Measurements from ENCODE around the gene CDT1.
"Not testable (repeated sequence)": the region's sequence is repeated elsewhere in the genome, so short reads cannot be mapped to it uniquely, and the experiment has no call there.

CDT1 gene

GRCh38 chr16:88820385-88821025 is 16.9 kb downstream of the CDT1 start:
- DNase-seq: no peak

- DNase-seq: no peak
Measured at GRCh38 chr16:88821168-88821850, 17.7 kb downstream of the CDT1 start.

DNA sequence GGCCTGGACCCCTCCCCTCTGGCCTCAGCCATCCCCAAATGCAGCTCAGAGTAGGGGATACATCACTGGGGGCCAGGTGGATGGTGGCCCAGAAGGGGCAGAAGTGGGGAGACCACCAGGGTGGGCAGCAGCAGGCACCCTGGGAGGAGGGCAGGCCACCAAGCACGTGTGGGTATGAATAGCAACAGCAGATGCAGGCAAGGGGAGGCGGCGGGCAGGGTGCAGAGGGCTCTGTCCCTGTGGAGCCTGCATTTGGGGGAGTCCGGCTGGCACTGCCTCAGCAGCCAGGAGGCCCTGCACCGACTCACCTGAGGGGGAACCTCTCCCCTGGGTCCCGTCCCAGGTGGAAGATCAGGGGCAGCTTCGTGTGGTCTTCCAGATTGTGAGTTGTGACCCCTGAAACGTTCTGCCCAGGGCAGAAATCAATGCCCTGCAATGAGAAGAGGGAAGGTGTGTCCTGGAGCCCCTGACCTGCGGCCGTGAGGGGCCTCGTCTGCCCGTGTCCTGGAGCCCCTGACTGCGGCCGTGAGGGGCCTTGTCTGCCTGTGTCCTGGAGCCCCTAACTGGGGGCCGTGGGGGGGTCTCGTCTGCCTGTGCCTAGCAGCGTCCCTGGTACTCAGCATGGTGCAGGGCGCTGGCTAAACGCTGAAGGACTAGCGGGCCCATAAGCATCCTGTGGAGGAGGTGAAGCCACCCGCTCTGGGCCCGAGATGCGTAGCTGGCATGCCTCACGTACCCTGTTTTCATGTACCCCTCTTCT is 18.9 kb downstream of the CDT1 start:
- DNase-seq: no peak

DNA sequence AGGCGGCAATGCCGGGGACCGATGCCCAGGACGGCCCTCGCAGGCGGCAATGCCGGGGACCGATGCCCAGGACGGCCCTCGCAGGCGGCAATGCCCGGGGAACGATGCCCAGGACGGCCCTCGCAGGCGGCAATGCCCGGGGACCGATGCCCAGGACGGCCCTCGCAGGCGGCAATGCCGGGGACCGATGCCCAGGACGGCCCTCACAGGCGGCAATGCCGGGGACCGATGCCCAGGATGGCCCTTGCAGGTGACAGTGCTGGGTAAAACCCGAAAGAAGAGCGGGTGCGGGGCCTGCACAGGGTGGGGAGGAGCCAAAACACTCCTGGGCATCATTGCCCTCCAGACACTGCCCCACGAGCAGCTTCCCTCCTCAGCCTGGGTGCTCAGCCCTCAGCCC is 20.1 kb downstream of the CDT1 start:
- not testable (repeated sequence) for DNase-seq

DNA sequence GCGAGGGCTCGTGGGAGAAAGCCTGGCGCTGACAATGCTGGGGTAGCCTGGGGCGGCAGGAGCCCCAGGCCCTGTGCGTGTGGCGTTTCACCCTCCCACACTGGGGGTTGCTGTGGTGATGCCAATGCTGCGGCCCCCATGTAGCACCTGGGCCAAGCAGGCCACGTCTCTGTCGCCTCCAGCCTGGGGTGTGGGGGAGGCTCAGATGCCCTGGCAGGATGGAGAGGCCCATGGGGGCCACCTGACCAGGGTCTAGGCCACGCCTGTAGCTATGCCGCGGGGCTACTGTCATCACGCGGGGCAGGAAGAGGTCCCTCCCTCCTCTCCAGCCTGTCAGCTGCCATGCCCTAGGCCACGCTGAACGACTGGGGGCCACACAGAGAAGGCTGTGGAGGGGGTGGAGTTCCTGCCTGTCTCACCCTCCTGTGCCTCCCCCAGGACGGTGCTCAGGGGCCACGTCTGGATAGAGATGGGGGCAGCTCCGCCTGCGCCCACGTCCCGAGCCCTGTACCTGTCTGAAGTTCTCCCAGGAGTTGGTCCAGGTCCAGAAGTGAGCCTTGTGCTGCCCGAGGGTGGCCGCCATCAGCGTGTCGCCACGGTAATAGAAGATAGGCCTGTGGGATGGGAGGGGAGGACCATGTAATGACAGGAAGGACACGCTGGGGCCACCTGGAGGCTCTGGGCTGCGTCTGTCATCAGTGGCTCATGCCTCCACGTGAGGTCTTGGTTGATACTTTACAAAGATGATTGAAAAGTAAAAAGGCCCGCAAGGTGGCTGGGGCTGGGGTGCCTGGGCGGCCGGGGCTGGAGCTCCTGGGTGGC is 20.9 kb downstream of the CDT1 start:
- DNase-seq: no peak

DNA sequence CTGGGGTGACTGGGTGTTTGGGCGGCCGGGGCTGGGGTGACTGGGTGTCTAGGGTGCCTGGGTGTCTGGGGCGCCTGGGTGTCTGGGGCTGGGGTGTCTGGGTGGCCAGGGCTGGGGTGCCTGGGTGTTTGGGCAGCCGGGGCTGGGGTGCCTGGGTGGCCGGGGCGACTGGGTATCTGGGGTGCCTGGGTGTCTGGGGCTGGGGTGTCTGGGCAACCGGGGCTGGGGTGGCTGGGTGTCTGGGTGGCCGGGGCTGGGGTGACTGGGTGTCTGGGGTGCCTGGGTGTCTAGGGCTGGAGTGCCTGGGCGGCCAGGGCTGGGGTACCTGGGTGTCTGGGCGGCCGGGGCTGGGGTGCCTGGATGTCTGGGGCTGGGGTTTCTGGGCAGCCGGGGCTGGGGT is 21.6 kb downstream of the CDT1 start:
- DNase-seq: no peak

DNA sequence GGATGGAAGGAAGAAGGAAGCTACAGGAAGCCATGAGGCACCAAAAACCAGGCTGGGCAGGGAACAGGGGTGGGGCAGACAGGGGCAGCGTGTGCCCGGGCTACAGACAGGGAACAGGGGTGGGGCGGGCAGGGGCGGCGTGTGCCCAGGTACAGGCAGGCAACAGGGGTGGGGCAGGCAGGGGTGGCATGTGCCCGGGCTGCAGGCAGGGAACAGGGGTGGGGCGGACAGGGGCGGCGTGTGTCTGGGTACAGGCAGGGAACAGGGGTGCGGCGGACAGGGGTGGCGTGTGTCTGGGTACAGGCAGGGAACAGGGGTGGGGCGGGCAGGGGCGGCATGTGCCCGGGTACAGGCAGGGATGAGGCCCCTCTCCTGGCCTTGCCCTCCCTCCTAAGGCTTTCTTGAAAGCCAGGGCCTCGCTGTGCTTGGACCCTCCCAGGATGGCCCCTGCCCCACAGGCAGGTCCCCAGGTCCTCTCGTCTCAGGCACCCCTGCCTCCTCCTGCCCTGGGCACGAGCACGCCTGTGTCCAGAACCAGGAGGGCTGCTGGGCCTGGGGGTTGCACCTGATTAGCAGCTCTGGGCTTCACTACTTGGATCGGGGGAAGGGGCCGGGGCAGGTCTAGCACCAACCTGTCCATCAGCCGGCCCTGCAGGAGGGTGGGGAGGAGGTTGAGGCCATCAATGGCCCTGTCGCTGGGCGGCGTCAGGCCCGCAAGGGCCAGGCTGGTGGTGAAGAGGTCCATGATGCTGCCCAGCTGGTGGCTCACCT is 22.7 kb downstream of the CDT1 start:
- no peak for DNase-seq

GRCh38 chr16:88827727-88828126 is 24.1 kb downstream of the CDT1 start:
- DNase-seq: no peak

GRCh38 chr16:88828711-88829110 is 25.1 kb downstream of the CDT1 start:
- no peak for DNase-seq

DNA sequence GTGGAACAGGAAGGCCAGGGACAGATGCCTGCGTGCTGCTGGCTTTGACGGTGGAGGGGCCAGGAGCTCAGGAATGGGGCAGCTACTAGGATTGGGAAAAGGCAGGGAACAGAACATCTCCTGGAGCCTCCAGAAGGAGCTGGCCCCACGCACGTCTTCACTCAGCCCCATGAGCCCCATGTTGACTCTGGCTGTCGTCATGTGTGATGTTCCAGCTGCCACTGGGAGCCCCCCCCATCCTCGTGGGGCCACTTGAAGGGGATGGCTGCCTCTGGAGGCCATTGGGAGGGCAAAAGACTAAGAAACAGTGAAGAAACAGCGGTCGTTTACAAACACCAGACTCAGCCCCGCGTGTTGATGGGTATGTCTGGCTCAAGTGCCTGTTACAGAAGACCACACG is 26.7 kb downstream of the CDT1 start:
- no peak for DNase-seq

DNA sequence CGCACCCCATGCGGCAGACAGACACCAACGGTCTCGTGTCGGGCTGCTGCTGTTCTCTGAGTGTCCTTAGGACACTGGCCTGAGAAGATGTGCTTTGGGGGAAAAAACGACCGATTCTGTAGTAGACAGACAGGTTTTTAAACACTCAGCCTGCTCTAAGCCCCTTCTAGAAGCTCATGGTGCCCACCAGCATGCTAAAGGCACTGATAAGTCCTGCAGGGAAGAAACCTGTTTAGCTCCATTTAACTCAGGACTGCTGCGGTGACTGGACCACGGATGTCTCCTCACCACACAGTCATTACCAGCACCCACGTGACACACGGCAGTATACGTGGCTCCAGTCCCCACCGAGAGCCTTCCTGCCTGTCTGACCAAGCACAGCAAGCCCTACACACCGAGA is 27.2 kb downstream of the CDT1 start:
- DNase-seq: no peak

GRCh38 chr16:88831838-88832237 is 28.2 kb downstream of the CDT1 start:
- no peak for DNase-seq

- DNase-seq: no peak
Measured at GRCh38 chr16:88833086-88833485, 29.5 kb downstream of the CDT1 start.

GRCh38 chr16:88834670-88835069 is 31.1 kb downstream of the CDT1 start:
- no peak for DNase-seq

GRCh38 chr16:88835383-88835782 is 31.8 kb downstream of the CDT1 start:
- DNase-seq: no peak

DNA sequence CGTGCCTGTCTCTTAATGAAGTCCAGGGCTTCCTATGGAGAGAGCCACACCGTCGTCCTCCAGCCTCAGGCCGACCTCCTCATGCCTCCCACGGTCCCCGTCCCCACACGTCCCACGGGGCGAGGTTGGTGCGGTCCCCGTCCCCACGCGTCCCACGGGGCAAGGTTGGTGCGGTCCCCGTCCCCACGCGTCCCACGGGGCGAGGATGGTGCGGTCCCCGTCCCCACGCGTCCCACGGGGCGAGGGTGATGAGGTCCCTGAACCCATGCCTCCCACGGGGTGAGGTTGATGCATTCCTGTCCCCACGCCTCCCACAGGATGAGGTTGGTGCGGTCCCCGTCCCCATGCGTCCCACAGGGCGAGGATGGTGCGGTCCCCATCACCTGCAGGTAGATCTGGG is 32.2 kb downstream of the CDT1 start:
- DNase-seq: no peak

DNA sequence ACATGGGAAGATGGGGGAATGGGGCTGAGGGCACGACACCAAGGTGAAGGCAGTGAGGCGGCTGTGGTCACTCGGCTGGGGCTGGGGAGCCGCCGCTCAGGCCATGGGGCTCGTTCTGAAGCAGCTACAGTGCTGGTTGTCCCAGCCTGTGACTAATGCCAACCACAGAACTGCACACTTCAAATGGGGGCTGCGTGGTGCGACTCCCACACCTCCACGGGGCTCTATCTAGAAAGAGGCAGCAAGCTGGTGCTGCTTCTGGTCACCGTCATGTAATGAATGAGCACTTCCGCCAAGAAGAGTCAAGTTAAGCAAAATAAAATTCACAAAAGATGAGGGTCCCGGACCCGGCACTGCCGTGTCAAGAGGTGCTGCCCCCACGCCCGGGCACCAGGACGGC is 33.2 kb downstream of the CDT1 start:
- DNase-seq: no peak

GRCh38 chr16:88837806-88838205 is 34.2 kb downstream of the CDT1 start:
- DNase-seq: no peak

GRCh38 chr16:88838566-88838965 is 35.0 kb downstream of the CDT1 start:
- no peak for DNase-seq

GRCh38 chr16:88839026-88839529 is 35.5 kb downstream of the CDT1 start:
- no peak for DNase-seq

DNA sequence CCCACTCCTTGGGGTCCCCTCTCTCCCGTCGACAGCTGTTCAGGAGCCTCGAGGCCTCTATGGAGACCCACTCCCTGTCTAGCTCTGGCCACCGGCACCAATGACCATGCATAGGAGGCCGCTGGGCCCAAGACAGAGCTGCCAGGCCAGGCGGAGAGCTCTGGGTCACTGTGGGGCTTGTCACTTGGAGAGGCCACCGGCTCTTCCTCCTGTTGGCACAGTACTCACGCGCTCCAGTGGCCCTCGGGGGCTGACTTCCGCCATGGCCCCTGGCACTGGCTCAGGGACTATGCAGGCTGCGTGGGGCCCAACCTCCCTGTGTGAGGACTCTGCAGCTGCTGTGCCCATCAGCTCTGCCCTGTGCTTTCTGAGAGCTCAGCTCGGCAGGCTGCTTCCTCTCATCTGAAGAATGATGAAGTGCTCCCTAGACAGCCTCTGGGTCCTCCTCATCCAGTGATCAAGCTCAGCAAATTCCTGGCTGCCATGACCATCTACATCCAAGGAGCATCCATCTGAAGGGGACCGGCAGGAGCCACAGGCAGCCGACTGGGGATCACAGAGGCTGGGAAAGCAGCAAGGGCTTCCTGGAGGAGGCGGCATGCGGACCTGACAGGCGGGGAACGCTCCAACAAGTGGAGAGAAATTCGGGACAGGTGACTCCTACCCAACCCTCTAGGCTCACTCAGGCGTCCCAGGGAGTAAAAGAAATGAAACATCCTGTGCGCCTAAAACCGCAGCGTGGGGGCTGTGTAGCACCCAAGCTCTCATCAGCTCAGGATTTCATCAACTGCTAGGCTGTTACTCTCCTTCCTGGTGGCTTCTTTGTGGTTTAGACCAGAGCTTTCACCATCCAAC is 36.4 kb downstream of the CDT1 start:
- DNase-seq: no peak

Data from NCI-H526 treated with DMSO at 0.1 percent for 48 hours (cell line).